K562 (cell line): ENCODE measurements around the gene PRSS12.

Experiments
- KDM1A ChIP-seq, 2 experiments: fragments of 450-650 bp; IDR thresholded peaks; 2 replicates each; pipeline ENCODE4 v1.6.1; 2016; ENCODE audit warnings: mild to moderate bottlenecking in 2 of 2
- RBM25 ChIP-seq: fragments of 200-400 bp; formaldehyde crosslinking; IDR thresholded peaks from 2 replicates; pipeline ENCODE4 v1.6.1; 2018; ENCODE audit warnings: low read length, low read depth, moderate library complexity; ENCODE audit not compliant: severe bottlenecking
- REST ChIP-seq, 2 experiments: fragments of 450-650 bp; formaldehyde crosslinking in 1 of 2; IDR thresholded peaks; 2 replicates each; pipeline versions ENCODE4 v1.4.0 to v1.6.1; 2014 to 2020; ENCODE audit warnings: mild to moderate bottlenecking in 2 of 2, borderline replicate concordance in 1 of 2, low read depth in 1 of 2
- STAG1 ChIP-seq: sonication (generic); formaldehyde crosslinking; IDR thresholded peaks from 2 replicates; pipeline ENCODE4 v1.5.0; 2020; ENCODE audit warnings: missing genetic modification reagents, borderline replicate concordance
- TAF1 ChIP-seq: IDR thresholded peaks from 2 replicates; pipeline ENCODE4 v1.6.1; 2011; ENCODE audit warnings: mild to moderate bottlenecking, low read length, moderate library complexity; ENCODE audit not compliant: insufficient read depth, control insufficient read depth, severe bottlenecking; ENCODE audit errors: extremely low read depth
- ZNF184 ChIP-seq: sonication (generic); formaldehyde crosslinking; IDR thresholded peaks from 2 replicates; pipeline ENCODE4 v1.5.0; 2020; ENCODE audit warnings: missing genetic modification reagents

DNA sequence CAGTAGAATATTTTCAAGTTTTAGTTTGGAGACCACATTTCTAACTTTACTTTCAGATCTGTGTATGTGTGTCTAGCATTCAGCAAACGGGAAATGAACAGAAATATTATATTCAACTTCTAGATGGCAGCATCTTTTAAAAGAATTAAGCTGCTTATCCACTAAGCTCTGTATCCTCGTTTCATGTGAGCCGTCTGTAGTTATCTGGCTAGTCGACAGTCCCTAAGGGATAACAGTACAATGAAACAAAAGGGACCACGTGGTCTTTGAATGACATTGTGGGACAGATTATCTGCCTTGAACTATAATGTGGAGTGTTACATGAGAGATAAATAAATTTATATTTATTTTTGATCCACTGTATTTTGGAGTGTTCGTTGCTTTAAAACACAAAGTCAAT, 35.8 kb upstream of the PRSS12 start:
- TF ChIP-seq RBM25 (no peak), REST (IDR thresholded peaks at IDR 0.05; ENCODE audit: borderline replicate concordance) (no peak), REST (CRISPR knock-in tag; IDR thresholded peaks at IDR 0.05; ENCODE audit: low read depth) (no peak), ZNF184 (CRISPR knock-in tag) (no peak), STAG1 (CRISPR knock-in tag) (no peak), KDM1A (IDR thresholded peaks at IDR 0.05) (no peak), TAF1 (no peak)
